ENCODE results near the gene CYTH4.

GRCh38 chr22:37234736-37235711, 47.3 kb upstream of the CYTH4 start:
- no peak for TF ChIP-seq POLR2A (IDR thresholded peaks at IDR 0.05)
- no peak for TF ChIP-seq CTCF (IDR thresholded peaks at IDR 0.05)
